ENCODE data around the gene GLMP.
A peak's percentile ranks its signal among the peaks of the same experiment; 100 is the strongest.
"Not testable (repeated sequence)": the region's sequence is repeated elsewhere in the genome, so short reads cannot be mapped to it uniquely, and the experiment has no call there.

GLMP gene, protein sequence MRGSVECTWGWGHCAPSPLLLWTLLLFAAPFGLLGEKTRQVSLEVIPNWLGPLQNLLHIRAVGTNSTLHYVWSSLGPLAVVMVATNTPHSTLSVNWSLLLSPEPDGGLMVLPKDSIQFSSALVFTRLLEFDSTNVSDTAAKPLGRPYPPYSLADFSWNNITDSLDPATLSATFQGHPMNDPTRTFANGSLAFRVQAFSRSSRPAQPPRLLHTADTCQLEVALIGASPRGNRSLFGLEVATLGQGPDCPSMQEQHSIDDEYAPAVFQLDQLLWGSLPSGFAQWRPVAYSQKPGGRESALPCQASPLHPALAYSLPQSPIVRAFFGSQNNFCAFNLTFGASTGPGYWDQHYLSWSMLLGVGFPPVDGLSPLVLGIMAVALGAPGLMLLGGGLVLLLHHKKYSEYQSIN

DNA sequence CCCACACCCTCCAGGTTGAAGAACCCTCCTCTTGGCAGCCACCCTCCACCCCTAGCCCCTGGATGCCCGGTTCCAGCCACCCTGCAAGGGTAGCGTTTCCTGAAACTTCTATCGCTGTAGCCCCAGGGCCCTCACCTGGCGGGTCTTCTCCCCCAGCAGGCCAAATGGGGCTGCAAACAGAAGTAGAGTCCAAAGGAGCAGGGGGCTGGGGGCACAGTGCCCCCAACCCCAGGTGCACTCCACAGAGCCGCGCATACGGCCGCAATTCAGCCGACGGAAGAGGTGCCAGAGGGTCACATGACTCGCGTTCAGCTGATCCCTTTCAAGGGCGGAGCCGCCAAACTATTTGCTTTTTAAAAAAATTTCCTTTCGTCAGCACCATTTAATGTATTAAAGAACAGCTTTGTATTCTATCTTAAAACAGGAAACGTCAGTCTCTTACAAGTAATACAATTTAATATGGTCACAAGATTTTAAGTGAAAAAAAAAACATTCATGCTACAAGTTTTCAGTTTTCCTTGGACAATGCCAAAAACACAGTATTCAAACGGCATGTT lies at the start of gene GLMP:
Gene GLMP (minus strand): TSS at position 289 of the 557 bp plus-strand sequence. CDS start 34 bp downstream, at position 255.
- peak; percentile 57 for DNase-seq (ENCODE audit: low spot score)

DNA sequence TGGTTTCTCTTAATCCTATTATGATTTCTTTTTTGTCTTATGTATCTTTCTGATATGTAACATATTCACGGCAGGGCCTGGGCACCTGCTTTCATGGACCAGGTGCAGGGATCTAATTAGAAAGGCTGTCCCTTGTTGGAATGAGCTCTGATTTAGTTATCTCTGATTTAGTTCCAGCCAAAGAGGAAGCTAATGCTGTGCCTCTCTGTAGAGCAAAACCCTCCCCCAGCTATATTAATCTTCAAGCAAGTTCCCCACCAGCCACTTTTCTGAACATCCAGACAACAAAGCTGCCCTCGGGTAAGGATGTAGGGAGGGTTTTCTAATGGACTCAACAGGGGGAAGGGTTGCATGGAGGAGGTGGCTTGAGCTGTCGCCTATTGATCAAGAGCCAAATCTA lies 48.9 kb upstream of the GLMP start:
- no peak for DNase-seq (ENCODE audit: low spot score)

DNA sequence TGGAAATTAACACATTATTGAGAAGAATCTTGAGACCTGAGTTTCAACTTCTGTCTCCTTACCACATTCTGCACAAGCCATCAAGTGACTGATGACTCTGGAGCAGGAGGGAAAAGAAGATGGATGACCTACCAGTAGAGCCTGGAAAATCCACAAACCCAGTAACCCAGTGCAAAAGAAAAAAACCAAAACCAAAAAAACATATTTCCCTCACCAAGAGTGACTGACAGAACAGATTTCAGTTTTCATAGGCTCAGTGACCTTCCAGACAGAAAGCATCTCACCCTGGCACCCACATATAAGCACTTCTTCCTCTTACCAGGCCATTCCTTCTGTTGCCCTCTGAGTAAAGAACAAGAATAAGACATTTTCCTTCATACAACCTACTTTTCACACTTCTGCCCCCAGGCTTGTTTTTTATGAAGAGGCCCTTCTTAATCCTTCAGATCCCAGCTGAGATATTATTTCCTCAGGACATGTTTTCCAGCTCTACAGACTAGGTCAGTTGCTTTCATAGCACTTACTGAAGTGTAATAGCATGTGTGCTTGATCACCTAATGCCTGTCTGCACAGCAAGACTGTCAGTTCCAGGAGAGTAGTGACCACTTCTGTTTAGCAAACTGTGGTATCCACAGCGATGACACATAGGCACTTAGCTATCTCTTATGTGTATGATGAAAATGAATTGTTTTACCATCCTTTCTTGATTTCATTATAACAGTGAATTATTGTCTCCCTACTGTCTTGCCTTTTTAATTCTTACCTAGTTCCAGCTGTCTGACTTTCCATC lies 46.9 kb upstream of the GLMP start:
- no peak for DNase-seq (ENCODE audit: low spot score)

DNA sequence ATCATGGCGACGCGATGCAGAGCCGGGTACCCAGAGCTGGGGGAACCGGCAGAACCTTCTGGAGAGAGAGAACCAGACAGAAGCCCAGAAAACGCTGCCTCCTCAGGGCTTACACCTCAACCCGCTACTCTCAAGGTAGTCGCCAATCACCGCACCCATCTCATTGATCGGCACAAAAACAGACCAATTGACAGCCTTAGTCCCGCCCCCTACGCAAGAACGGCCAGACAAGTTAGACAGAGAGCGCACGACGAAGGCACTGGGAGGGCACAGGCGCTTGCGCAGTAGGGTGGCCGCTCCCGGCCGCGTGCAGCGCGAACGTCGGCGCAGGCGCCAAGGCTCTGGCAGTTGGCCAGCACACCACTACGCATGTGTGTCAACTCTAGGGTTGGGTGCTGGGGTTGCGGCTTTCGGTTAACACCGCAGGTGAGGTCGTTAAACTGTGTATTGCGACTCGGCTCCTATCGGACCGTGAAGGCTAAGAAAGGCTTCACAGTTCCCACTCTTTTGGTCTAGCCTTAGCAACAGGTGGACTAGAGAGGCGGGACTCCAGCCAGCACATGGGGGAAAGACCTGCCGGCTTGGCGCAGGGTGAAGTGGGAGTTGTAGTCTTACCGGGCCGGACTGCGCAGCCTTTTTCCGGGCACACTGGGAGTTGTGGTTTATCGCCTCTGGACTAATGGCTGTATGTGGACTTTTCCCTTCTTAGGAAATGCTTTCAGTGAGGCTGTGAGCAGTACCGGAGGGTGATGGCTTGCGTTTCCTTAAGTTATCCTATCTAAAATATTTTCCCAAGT lies 42.9 kb upstream of the GLMP start, which contains the start of the genes CCT3 and TSACC:
Gene CCT3 (minus strand): TSS at position 113 of the 797 bp plus-strand sequence. CDS start 108 bp downstream, at position 5.
Gene TSACC (plus strand): TSS at position 347 of the 797 bp plus-strand sequence. CDS start 1,232 bp downstream, outside the sequence.
- peak; percentile 100 for DNase-seq (ENCODE audit: low spot score)

DNA sequence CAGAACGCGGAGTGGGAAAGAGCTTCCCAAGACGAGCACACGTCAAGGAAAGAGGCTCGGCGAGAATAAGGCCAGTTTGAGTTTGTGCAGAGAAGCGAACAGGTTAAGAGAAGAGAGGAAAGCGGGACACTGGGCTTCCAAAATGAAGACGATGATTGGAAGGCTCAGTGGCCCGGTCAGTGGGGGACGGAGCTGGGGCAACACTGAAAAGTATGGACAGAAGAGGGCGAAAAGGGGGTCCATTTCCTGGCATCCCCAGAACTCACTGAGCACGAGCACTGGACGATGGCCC lies 42.4 kb upstream of the GLMP start:
- DNase-seq (ENCODE audit: low spot score), result no peak

DNA sequence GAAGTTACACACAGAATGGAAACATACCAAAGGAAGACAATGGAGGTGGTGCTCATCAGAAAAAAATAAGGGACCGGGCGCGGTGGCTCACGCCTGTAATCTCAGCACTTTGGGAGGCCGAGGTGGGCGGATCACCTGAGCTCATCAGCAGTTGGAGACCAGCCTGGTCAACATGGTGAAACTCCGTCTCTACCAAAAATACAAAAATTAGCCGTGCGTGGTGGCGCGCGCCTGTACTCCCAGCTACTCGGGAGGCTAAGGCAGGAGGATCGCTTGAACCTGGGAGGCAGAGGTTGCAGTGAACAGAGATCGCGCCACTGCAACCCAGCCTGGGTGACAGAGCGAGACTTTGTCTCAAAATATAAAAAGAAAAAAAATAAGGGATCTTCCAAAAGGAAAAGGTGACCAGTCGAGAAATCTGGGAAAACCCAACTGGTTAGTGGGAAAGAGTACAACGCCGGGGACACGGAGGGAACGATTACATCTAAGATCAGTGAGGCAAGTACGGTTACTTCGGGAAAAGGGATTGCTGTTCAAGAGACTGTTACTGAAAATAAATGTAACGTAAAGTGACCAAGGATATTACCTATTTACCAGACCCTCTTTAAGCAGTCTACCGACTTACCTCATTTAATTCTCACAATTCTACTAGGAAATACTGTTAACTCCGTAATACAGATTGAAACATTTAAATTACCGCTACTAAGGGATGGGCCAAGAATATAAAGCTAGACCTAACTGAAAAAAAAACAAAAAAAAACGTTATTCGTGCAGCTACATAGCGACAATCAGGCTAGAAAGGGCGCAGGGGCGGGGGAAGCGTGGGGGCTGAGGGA lies 41.8 kb upstream of the GLMP start:
- no peak for DNase-seq (ENCODE audit: low spot score)

DNA sequence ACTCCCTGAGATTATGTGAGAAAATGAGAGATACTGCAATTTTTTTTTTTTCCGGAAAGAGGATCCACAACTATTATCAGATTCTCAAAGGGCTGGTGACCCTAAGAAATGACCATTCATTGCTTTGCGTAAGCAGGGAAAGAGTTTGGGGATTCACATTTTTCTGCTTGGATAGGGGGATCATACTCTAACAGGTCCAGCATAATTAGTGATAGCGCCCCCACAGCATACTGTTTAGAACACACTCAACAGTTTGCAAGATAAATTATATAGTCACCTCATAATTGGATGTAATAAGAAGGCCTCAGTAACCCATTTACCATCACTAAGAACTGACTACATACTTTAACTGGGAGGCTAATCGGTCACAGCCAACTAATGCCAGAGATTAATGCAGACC lies 40.8 kb upstream of the GLMP start:
- DNase-seq (ENCODE audit: low spot score), result no peak

DNA sequence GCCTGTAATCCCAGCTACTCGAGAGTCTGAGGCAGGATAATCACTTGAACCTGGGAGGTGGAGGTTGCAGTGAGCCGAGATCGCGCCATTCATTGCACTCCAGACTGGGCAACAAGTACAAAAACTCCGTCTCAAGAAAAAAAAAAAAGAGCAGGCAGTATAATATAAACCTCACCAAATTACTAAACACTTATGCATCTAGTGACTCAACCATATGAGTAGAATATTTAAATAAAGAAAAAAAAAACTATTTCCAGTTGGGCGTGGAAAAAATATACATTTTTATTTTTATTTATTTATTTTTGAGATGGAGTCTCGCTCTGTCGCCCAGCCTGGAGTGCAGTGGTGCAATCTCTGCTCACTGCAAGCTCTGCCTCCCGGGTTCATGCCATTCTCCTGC lies 27.7 kb upstream of the GLMP start:
- not testable (repeated sequence) for DNase-seq (ENCODE audit: low spot score)

DNA sequence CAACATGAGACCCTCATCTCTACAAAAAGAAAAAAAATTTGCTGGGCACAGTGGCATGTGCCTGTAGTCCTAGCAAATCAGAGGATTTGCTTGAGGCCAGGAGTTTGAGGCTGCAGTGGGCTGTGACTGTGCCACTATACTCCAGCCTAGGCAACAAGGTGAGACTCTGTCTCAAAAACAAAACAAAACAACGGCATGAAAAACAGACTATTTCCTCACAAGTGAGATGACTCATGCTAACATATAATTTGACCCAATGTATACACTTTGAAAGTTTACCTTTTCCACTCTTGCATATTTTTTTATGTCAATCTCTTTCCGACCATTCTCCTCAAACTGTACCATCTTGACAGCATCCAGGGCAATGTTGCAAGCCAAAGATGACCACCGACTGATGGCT lies 25.1 kb upstream of the GLMP start:
- DNase-seq (ENCODE audit: low spot score), result no peak

DNA sequence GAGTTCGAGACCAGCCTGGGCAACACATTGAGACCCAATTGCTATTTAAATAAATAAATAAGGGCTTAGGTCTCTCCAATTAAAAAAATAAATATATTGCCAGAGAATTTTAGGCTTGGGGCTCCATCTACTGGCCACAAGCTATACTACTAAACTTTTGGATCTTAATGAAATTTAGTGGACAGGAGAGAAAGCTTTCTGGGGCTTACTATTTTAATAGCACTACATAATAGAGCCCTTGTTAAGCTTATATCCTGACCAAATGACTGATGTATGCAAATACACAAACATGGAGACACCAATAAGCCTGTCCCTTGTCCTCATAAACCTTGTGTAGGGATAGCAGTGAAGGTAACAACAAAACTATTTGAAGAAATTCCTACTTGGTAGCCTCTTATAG lies 24.2 kb upstream of the GLMP start:
- peak; percentile 34 for DNase-seq (ENCODE audit: low spot score)

DNA sequence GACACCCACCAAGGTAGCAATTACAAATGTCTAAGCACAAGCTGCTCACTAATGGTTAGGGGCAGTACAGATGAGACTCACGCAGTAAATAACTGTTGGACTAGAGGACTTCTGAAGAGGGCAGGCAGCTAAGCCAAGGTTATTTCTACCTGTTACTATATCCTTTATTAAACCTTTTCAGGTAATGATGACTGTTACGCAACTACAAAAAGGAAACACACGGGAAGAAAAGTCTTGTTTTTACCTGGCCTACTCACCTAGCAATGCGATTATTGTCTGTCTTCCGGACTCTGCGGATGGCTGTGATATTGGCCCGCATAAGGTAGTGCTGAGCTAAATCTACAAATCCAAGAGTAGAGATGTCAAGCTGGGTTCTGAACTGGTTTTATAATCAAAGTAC lies 21.4 kb upstream of the GLMP start:
- DNase-seq (ENCODE audit: low spot score), result no peak

DNA sequence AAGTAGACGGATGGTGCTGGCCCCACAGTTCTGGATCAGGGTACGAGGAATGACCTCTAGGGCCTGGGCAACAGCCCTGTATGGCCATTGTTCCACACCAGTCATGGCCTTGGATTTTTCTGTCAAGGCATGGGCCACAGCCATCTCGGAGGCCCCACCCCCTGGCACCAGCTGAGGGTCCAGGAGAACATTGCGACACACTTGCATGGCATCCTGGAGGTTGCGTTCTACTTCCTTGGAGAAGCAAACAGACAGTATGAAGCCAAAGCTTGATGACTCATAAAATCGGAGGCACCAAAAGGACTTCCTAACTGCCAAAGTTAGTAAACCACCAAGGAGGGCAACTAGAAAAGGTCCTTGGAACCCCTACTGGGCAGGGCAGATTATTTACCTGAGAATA lies 15.5 kb upstream of the GLMP start:
- no peak for DNase-seq (ENCODE audit: low spot score)

DNA sequence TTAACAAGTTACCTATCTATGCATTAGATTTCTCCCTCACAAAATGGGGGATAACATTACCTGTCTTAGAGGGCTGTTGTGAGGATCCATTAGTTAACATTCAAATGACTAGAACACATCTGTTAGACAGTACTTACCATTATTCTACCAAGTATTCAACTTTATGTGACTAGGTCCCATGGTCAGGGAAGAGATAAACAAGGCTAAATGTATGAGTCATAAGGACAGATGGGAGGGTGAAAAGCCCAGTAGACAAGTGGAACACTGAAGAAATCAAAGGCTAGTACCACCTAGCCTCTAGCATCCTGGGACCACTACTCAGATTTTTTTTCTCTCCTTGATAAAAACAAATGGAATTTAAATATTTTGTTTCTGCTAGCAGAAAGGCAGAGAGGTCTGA lies 12.6 kb upstream of the GLMP start:
- no peak for DNase-seq (ENCODE audit: low spot score)

DNA sequence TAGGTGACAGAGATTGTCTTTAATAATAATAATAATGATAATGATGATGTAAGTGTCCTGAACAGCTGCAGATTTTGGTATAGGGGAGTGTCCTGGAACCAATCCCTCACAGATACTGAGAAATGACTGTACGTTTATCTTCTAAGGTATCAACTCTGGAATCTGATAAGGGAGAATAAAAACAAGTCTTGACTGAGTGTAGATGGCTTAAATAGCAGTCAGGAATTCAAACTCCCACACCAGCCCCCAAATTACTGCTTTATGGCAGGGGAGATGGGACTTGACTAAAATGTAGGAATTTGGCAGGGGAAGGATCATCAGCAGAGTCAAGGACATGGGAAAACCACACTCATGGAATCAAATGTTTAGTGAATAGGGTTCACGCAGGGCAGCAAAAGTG lies 9.7 kb upstream of the GLMP start:
- DNase-seq (ENCODE audit: low spot score), result no peak

DNA sequence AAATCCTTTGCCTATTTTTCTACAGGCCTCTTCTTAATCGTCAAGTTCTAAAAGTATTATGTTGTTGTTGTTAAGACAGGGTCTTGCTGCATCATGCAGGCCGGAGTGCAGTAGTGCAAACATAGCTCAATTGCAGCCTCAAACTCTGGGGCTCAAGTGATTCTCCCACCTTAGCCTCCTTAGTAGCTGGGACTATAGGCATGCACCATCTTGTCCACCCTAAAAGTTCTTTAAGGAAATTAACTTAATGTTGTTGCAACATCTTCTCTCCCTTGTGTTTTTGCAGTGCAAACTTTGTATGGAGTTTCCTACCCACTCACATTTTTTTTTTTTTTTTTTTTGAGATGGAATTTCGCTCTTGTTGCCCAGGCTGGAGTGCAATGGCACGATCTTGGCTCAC lies 7.8 kb upstream of the GLMP start:
- no peak for DNase-seq (ENCODE audit: low spot score)

DNA sequence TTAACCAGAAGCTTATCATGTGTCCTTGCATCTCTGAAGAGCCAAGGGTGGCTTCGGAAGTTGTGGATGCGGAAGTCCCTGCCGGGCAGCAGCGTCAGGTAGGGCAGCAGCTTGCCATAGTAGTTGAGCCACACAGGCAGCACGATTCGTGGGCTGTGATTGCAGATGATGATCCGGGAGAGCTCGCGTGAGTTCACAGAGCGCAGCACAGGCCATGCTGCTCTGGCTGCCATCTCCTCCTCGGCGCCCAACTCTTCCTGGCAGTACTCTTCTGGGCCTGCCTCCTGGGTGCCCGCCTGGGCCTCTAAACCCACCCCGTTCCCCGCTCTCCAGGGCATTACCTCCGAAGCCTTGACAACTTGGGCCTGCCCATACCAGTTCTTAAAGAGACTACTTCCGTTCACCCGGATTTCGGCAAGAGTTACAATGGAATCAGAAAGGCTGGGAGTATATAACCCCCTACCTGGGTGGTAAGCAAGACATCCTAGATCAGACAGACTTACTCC lies 3.4 kb upstream of the GLMP start, which contains the start of gene VHLL:
Gene VHLL (minus strand): TSS at position 456 of the 506 bp plus-strand sequence. CDS start 118 bp downstream, at position 338.
- DNase-seq (ENCODE audit: low spot score), result no peak

DNA sequence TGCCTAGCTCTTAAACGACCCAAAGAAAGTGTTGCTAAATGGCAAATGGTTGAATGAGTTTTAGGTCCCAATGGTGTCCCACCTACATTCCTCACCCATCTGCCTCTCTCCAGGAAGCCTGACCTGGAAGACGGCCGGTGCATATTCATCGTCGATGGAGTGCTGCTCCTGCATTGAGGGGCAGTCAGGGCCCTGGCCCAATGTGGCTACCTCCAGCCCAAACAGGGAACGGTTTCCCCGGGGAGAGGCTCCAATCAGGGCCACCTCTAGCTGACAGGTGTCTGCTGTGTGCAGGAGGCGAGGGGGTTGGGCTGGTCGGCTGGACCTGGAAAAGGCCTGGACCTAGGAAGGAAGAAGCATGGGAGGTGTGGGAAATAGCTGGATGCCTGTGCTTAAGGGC lies 1.6 kb downstream of the GLMP start:
- no peak for DNase-seq (ENCODE audit: low spot score)

DNA sequence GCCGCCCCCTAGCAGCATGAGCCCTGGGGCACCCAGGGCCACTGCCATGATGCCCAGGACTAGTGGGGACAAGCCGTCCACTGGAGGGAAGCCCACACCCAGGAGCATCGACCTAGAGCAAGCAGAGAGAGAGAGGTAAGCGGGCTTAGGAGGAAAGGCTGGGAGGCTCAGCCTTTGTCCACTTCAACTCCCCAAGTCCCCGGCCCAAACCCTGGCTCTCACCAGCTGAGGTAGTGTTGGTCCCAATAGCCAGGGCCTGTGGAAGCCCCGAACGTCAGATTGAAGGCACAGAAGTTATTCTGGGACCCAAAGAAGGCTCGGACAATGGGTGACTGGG lies 2.4 kb downstream of the GLMP start:
- DNase-seq (ENCODE audit: low spot score), result no peak

DNA sequence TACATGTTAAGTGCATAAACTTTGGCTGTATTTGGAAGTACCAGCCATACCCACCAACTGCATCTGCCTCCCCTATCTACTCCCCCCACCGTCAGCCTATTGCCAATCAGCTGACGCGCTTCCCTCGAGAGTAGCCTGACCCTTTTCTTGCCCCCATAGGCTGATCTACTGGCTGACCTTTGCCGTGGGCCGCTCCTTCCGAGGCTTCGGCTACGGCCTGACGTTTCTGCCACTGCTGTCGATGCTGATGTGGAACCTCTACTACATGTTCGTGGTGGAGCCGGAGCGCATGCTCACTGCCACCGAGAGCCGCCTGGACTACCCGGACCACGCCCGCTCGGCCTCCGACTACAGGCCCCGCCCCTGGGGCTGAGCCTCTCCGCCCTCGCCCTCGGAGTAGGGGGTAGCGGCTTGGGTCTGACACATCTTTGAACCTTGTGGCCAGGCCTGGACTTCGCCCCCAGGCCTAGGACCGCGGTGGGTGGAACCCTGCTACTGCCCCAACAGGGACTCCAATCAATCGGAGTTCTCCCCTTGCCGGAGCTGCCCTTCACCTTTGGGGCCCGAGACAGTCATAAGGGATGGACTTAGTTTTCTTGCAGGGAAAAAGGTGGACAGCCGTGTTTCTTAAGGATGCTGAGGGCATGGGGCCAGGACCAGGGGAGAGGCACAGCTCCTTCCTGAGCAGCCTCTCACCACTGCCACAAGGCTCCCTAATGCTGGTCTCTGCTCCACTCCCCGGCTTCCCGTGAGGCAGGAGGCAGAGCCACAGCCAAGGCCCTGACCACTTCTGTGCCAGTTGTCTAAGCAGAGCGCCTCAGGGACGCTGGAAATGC lies 4.0 kb downstream of the GLMP start:
- no peak for DNase-seq (ENCODE audit: low spot score)

DNA sequence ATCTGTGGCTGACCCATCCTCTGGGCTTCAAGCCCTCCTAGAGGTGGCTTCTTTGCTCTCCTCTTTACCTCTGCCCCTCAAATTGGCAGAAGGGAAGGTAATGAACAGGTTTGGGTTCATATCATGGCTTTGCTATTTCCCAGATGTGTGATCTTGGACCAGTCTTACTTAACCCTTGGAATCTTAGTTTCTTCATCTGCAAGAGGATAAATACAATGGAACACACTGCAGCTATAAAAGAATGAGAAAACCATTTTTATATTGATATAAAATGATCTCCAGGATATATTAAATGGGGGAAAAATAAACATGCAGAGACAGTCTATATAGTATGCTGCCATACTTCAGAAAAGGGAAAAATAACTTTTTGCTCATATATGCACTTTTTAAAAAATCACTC lies 5.6 kb downstream of the GLMP start:
- DNase-seq (ENCODE audit: low spot score), result no peak

Data from CD4-positive, alpha-beta T cell treated with Interleukin-2 at 100 ng/mL for 4 hours (primary cell).